ENCODE measurements around the gene S100A7A. TPM values are rescaled to one million over a fixed set of nuclear protein-coding genes. Genes with fewer than 3 reads are reported as not detected.

S100A7A gene
- total and polyA plus RNA-seq, 2 of the 13 experiments (the other 11 are each of a cell fraction or from before 2014, with no cell fraction given), result not detected

DNA sequence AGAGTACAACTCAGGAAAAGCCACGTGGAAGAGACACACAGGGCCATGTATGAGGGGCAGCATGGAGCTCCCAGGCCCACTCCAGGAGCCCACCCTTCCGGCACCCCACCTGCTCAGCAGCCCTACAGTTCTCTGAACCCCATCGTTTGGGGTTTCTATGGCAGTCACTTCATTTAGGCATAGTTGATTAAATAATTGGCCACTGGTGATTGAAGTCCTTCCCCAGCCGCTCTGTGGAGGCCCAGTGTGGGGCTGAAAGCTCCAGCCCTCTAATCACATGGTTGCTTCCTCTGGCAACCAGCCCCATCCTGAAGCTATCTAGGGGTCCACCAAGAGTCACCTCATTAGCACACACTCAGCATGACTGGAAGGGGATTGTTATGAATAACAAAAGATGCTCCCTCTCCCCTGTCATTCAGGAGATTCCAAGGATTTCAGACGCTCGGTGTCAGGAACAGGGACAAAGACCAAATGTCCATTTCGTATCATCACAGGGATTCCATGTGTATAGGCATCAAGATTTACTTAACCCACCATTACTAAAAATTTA lies 12.2 kb upstream of the S100A7A start:
- BruUV-seq (replicated peaks), result no TSS peak
- H3K27me3 ChIP-seq (ENCODE audit: control insufficient read depth in 1 of 2, insufficient read depth in 2 of 2, low read length in 2 of 2), result peaks cover 1 to 34% of the 10 kb centered on the region in 2 experiments; a peak in 3 of 5 replicates
- H3K4me3 ChIP-seq (replicated peaks in 1 of 3; ENCODE audit: insufficient read depth in 1 of 3, low read depth in 2 of 3, low read length in 3 of 3), result no peak overlapping the region
- no peak overlapping the region for H3K9ac ChIP-seq (ENCODE audit: insufficient read depth, low read depth, low read length)
- CTCF ChIA-PET (ENCODE audit: low intra/inter-chr PET ratio, low total read pairs), result no interaction called here
- WGBS (ENCODE audit: low lambda C conversion rate), result 46% methylated on average over 7 of the region's 7 CpGs
- in situ Hi-C loops (cut with HindIII; ENCODE audit: extremely low pct_ligation_motif_present, low pct_unique_long_range_greater_than_20kb), result no loop called here
- no peak overlapping the region for H3K4me2 ChIP-seq (ENCODE audit: low read depth, low read length)
- FAIRE-seq (no peak), ATAC-seq (no peak), DNase-seq (ENCODE audit: low spot score) (no peak)
- H3K27ac ChIP-seq (ENCODE audit: extremely low read length, insufficient read depth, low read length), result no peak overlapping the region
- H3K79me2 ChIP-seq (ENCODE audit: insufficient read depth, low read length), result no peaks in the 10 kb centered on the region
- no peaks in the 10 kb centered on the region for H3K9me3 ChIP-seq (ENCODE audit: low read length)
- intact Hi-C loops (cut with micrococcal nuclease; ENCODE audit: unreplicated experiment), result no loop called here
- H3K4me1 ChIP-seq (ENCODE audit: insufficient read depth, low read length), result no peaks in the 10 kb centered on the region
- TF ChIP-seq ATAD3A (CRISPR knock-in tag; IDR thresholded peaks at IDR 0.05) (no peak), NBN (conservative IDR thresholded peaks at IDR 0.05) (no peak), SMAD3 (CRISPR knock-in tag; IDR thresholded peaks at IDR 0.05) (no peak), SP140L (CRISPR knock-in tag; IDR thresholded peaks at IDR 0.05; ENCODE audit: borderline replicate concordance) (no peak), ELF4 (CRISPR knock-in tag; IDR thresholded peaks at IDR 0.05; ENCODE audit: borderline replicate concordance) (no peak), KAT7 (CRISPR knock-in tag; IDR thresholded peaks at IDR 0.05; ENCODE audit: borderline replicate concordance) (no peak), POLR2AphosphoS2 (IDR thresholded peaks at IDR 0.05; ENCODE audit: low read depth, low read length) (no peak), ZFAT (CRISPR knock-in tag; conservative IDR thresholded peaks at IDR 0.05) (no peak), ZNF781 (CRISPR knock-in tag; IDR thresholded peaks at IDR 0.05; ENCODE audit: borderline replicate concordance, not compliant biosample characterization) (no peak), CCDC6 (CRISPR knock-in tag; IDR thresholded peaks at IDR 0.05) (no peak), DR1 (CRISPR knock-in tag; IDR thresholded peaks at IDR 0.05) (no peak), ZNF256 (CRISPR knock-in tag; conservative IDR thresholded peaks at IDR 0.05) (no peak), CBX1 (IDR thresholded peaks at IDR 0.05; ENCODE audit: low read depth) (no peak), ZSCAN9 (CRISPR knock-in tag; IDR thresholded peaks at IDR 0.05; ENCODE audit: borderline replicate concordance) (no peak), PPARG (CRISPR knock-in tag; conservative IDR thresholded peaks at IDR 0.05) (no peak), ZFP91 (CRISPR knock-in tag; IDR thresholded peaks at IDR 0.05; ENCODE audit: borderline replicate concordance) (no peak)
- TF ChIP-seq, protein P1, sequence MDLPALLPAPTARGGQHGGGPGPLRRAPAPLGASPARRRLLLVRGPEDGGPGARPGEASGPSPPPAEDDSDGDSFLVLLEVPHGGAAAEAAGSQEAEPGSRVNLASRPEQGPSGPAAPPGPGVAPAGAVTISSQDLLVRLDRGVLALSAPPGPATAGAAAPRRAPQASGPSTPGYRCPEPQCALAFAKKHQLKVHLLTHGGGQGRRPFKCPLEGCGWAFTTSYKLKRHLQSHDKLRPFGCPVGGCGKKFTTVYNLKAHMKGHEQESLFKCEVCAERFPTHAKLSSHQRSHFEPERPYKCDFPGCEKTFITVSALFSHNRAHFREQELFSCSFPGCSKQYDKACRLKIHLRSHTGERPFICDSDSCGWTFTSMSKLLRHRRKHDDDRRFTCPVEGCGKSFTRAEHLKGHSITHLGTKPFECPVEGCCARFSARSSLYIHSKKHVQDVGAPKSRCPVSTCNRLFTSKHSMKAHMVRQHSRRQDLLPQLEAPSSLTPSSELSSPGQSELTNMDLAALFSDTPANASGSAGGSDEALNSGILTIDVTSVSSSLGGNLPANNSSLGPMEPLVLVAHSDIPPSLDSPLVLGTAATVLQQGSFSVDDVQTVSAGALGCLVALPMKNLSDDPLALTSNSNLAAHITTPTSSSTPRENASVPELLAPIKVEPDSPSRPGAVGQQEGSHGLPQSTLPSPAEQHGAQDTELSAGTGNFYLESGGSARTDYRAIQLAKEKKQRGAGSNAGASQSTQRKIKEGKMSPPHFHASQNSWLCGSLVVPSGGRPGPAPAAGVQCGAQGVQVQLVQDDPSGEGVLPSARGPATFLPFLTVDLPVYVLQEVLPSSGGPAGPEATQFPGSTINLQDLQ (CRISPR knock-in tag; IDR thresholded peaks at IDR 0.05), result no peak
- no peak overlapping the region for H2AFZ ChIP-seq (ENCODE audit: low read length)
- H3K36me3 ChIP-seq (replicated peaks in 1 of 2; ENCODE audit: control insufficient read depth in 1 of 2, insufficient read depth in 2 of 2, low read length in 2 of 2), result no peaks in the 10 kb centered on the region
- POLR2A ChIA-PET, result no interaction called here
- H4K20me1 ChIP-seq (ENCODE audit: insufficient read depth, low read length), result no peaks in the 10 kb centered on the region
